Activated naive CD8-positive, alpha-beta T cell (primary cell): Measurements from ENCODE around the gene CCDC9B.

Source experiments
- H3K27ac Mint-ChIP-seq: one replicate; pipeline ENCODE4 v1.8.0; 2021; ENCODE audit warnings: mixed read lengths
- H3K27me3 Mint-ChIP-seq: one replicate; pipeline ENCODE4 v1.8.0; 2021; ENCODE audit warnings: mixed read lengths
- H3K36me3 Mint-ChIP-seq: one replicate; pipeline ENCODE4 v1.8.0; 2021; ENCODE audit warnings: mixed read lengths
- H3K4me1 Mint-ChIP-seq: one replicate; pipeline ENCODE4 v1.8.0; 2021; ENCODE audit warnings: low read depth, mixed read lengths
- H3K4me3 Mint-ChIP-seq: one replicate; pipeline ENCODE4 v1.8.0; 2021; ENCODE audit warnings: mild to moderate bottlenecking, mixed read lengths
- H3K9me3 Mint-ChIP-seq: one replicate; pipeline ENCODE4 v1.8.0; 2021; ENCODE audit warnings: low read depth, mixed read lengths

CCDC9B gene

DNA sequence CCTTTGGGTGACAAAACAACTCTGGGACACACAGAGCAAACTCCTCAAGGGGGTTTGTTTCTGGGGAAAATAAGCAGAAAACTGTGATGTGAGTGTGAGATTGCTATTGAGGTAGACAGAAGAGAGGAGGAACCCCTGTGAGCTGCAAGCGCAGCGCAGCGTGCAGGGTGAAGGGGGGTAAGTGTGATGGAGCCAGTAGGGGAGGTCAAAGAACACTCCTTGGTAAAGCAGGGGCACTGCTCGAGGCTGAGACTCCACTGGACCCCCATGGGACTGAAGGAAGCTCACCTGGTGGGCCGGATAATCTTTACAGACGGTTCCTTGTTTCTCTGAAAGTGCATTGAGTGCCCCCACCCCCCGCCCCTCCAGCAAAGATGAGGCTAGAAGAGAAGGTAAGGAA lies 9.7 kb downstream of the CCDC9B start:
- H3K27me3 Mint-ChIP-seq, result no peaks in the 10 kb centered on the region
- H3K4me1 Mint-ChIP-seq, result peaks cover 18% of the 10 kb centered on the region
- H3K4me3 Mint-ChIP-seq, result no peak overlapping the region
- H3K36me3 Mint-ChIP-seq, result peaks cover 3% of the 10 kb centered on the region
- no peaks in the 10 kb centered on the region for H3K9me3 Mint-ChIP-seq
- H3K27ac Mint-ChIP-seq, result no peak overlapping the region

- Mint-ChIP-seq H3K27me3 (no peaks in the 10 kb centered on the region), H3K9me3 (no peaks in the 10 kb centered on the region), H3K4me3 (no peak overlapping the region), H3K36me3 (peaks cover 6% of the 10 kb centered on the region), H3K4me1 (peaks cover 20% of the 10 kb centered on the region), H3K27ac (no peak overlapping the region)
Observed at GRCh38 chr15:40330368-40330836, 10.3 kb downstream of the CCDC9B start.

DNA sequence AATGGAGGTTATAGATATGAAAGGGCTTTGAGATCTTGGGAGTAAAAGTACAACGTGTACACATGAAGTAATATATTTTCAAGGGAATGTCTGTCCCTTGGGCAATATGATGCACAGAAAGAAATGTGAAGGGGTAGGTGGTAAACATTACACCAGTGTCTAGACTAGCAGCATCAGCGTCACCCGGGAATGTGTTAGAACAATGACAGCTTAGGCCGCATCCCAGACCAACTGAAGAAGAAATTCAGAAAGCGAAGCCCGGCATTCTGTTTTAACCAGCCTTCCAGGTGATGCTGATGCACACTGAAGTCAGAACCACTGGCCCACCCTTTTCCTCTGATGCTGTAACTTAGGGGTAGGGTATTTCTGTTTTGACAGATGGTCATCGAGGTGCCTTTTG lies 10.9 kb downstream of the CCDC9B start:
- peaks cover 26% of the 10 kb centered on the region for H3K4me1 Mint-ChIP-seq
- H3K27ac Mint-ChIP-seq, result no peak overlapping the region
- H3K27me3 Mint-ChIP-seq, result no peaks in the 10 kb centered on the region
- peaks cover 6% of the 10 kb centered on the region for H3K36me3 Mint-ChIP-seq
- no peaks in the 10 kb centered on the region for H3K9me3 Mint-ChIP-seq
- H3K4me3 Mint-ChIP-seq, result no peak overlapping the region

- Mint-ChIP-seq H3K9me3 (no peaks in the 10 kb centered on the region), H3K4me1 (peaks cover 19% of the 10 kb centered on the region), H3K27ac (no peak overlapping the region), H3K4me3 (no peak overlapping the region), H3K36me3 (peaks cover 6% of the 10 kb centered on the region), H3K27me3 (no peaks in the 10 kb centered on the region)
Observed at GRCh38 chr15:40328751-40329150, 12.0 kb downstream of the CCDC9B start.

DNA sequence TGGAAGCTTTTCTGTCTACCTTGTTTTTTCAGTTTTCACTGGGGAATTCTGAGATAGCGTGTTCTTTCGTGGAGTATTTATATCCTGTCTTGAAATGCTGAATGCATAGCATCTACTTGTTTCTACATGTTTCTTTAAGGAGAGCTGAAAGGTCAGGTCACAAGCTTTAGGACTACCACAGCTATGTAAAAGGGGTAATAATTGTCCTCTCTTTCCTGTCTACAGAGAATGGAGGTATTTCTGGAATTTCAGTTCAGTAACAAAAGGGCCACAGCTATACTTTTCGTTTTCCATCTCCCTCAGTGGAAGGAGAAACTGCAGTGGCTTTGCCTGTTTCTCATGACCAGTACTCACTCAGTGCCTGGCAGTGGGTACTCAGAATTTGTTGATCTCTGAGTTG lies 12.6 kb downstream of the CCDC9B start:
- Mint-ChIP-seq H3K9me3 (no peaks in the 10 kb centered on the region), H3K4me3 (no peak overlapping the region), H3K27me3 (no peaks in the 10 kb centered on the region), H3K4me1 (peaks cover 18% of the 10 kb centered on the region), H3K36me3 (peaks cover 6% of the 10 kb centered on the region), H3K27ac (no peak overlapping the region)

- Mint-ChIP-seq H3K4me1 (peaks cover 17% of the 10 kb centered on the region), H3K4me3 (no peak overlapping the region), H3K9me3 (no peaks in the 10 kb centered on the region), H3K36me3 (peaks cover 6% of the 10 kb centered on the region), H3K27ac (no peak overlapping the region), H3K27me3 (no peaks in the 10 kb centered on the region)
Observed at GRCh38 chr15:40327457-40327856, 13.3 kb downstream of the CCDC9B start.

- Mint-ChIP-seq H3K27ac (no peak overlapping the region), H3K4me1 (peaks cover 27% of the 10 kb centered on the region), H3K9me3 (no peaks in the 10 kb centered on the region), H3K4me3 (peak overlapping the region; percentile 87), H3K27me3 (no peaks in the 10 kb centered on the region), H3K36me3 (peaks cover 4% of the 10 kb centered on the region)
Observed at GRCh38 chr15:40325700-40326099, 15.0 kb downstream of the CCDC9B start.

DNA sequence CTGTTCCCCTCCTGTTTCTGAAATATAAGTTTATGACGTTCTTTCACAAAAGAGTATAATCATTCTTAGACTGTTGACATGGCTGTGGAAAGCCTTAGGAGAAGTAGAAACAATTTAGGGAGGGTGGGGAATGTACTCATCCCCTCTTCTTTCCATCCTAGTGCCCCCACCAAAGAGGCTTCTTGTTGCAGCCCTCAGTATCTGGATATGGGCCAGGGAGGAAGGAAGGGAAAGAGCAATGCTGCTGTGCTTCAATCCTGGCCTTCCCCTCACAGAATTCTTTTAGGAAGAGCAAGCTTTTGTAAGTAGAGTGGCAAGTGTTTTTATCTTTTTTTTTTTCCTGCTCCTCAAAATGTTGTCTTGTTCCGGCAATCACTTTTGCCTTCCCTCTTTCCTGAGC lies 15.6 kb downstream of the CCDC9B start:
- H3K4me1 Mint-ChIP-seq, result peaks cover 27% of the 10 kb centered on the region
- H3K27me3 Mint-ChIP-seq, result no peaks in the 10 kb centered on the region
- peak overlapping the region; percentile 87 for H3K4me3 Mint-ChIP-seq
- H3K9me3 Mint-ChIP-seq, result no peaks in the 10 kb centered on the region
- H3K36me3 Mint-ChIP-seq, result peaks cover 3% of the 10 kb centered on the region
- H3K27ac Mint-ChIP-seq, result peak overlapping the region; percentile 16

- Mint-ChIP-seq H3K4me1 (peaks cover 27% of the 10 kb centered on the region), H3K9me3 (no peaks in the 10 kb centered on the region), H3K36me3 (peaks cover 3% of the 10 kb centered on the region), H3K27me3 (no peaks in the 10 kb centered on the region), H3K4me3 (peak overlapping the region; percentile 87), H3K27ac (no peak overlapping the region)
Observed at GRCh38 chr15:40323953-40324937, 16.5 kb downstream of the CCDC9B start.

DNA sequence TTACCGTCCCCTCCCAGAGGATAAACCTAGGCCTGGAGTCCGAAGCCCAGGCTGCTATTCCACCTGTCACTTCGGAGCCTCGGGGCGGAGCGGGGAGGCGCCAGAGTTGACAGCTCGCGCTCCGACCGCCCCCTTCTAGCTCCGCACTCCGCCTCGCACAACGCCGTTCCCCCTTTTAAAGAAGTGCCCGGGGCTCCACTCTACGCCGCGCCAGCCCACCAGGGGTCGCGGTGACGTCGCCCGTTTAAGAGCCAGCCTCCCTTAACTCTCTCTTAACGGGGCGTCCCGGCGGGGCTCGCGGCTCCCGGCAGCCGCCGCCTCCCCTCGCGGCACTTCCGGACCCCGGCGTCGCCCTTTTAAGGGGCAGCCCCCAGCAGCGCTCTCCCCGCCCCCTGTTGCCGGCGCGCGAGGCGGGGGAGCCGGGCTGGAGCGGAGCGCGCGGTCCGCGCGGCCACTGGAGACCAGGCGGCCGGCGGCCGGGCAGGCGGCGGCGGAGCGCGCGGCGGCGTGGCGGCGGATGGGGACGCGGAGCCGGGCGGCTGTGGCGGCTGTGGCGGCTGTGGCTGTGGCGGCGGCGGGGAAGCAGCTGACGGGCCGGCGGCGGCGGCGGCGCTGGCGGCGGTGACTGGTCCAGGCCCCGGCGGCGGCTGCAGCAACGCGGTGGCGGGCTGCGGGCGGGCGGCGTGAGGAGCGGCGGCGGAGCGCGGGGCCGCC lies 17.3 kb downstream of the CCDC9B start, which contains the start of gene INAFM2:
TSS of gene INAFM2 (plus strand) at position 454 of the 714 bp plus-strand sequence. CDS start 364 bp downstream, outside the sequence.
- Mint-ChIP-seq H3K27ac (no peak within 1 kb of the TSS), H3K9me3 (no peaks in the 10 kb centered on the region), H3K4me1 (peaks cover 25% of the 10 kb centered on the region), H3K27me3 (no peaks in the 10 kb centered on the region), H3K4me3 (peak within 1 kb of the TSS; percentile 87), H3K36me3 (peaks cover 3% of the 10 kb centered on the region)

- Mint-ChIP-seq H3K36me3 (peaks cover 3% of the 10 kb centered on the region), H3K27me3 (no peaks in the 10 kb centered on the region), H3K27ac (no peak overlapping the region)
Observed at GRCh38 chr15:40322531-40323238, 18.1 kb downstream of the CCDC9B start.

GRCh38 chr15:40320931-40321371 lies 19.8 kb downstream of the CCDC9B start:
- peaks cover 24% of the 10 kb centered on the region for H3K4me1 Mint-ChIP-seq
- H3K27me3 Mint-ChIP-seq, result no peaks in the 10 kb centered on the region
- no peaks in the 10 kb centered on the region for H3K9me3 Mint-ChIP-seq
- no peak overlapping the region for H3K27ac Mint-ChIP-seq
- H3K4me3 Mint-ChIP-seq, result peak overlapping the region; percentile 17
- H3K36me3 Mint-ChIP-seq, result peaks cover 2% of the 10 kb centered on the region

More at GRCh38 chr15:40322531-40323238, 18.1 kb downstream of the CCDC9B start:
- H3K4me3 Mint-ChIP-seq, result peak overlapping the region; percentile 73
- H3K9me3 Mint-ChIP-seq, result no peaks in the 10 kb centered on the region
- peaks cover 25% of the 10 kb centered on the region for H3K4me1 Mint-ChIP-seq

- H3K4me1 Mint-ChIP-seq, result peaks cover 22% of the 10 kb centered on the region
- no peaks in the 10 kb centered on the region for H3K36me3 Mint-ChIP-seq
- no peaks in the 10 kb centered on the region for H3K9me3 Mint-ChIP-seq
- H3K4me3 Mint-ChIP-seq, result no peak overlapping the region
- H3K27ac Mint-ChIP-seq, result no peak overlapping the region
- H3K27me3 Mint-ChIP-seq, result no peaks in the 10 kb centered on the region
Observed at GRCh38 chr15:40320409-40320808, 20.3 kb downstream of the CCDC9B start.

DNA sequence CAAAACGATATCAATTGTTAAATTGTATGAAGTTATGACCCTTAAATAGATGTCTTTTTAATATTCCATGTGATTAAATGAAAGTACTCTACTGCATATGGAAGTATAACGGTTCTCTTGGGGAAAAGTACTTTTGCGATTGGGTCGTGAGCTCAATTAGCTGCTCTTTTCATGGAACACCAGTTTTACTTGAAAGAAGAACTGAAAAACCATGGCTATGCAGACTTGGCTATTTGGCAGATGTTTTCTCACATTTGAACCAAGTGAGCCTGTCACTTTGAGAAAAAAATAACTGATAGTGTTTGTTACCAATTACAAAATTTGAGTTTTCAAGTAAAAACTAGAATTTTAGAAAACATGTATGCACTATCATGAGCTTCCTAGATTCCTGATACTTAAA lies 23.2 kb downstream of the CCDC9B start:
- no peaks in the 10 kb centered on the region for H3K36me3 Mint-ChIP-seq
- no peak overlapping the region for H3K4me3 Mint-ChIP-seq
- H3K27ac Mint-ChIP-seq, result no peak overlapping the region
- no peaks in the 10 kb centered on the region for H3K27me3 Mint-ChIP-seq
- H3K4me1 Mint-ChIP-seq, result peaks cover 27% of the 10 kb centered on the region
- no peaks in the 10 kb centered on the region for H3K9me3 Mint-ChIP-seq
